H1 (cell line): ENCODE measurements around the gene PLEK.

ENCODE experiments used
- EZH2 ChIP-seq: fragments of 200-600 bp; sonication (generic); IDR thresholded peaks from 2 replicates; pipeline ENCODE4 v1.7.1; 2012; ENCODE audit warnings: low read depth, mild to moderate bottlenecking, moderate library complexity, low read length, inconsistent platforms; ENCODE audit not compliant: severe bottlenecking
- PHF8 ChIP-seq: fragments of 200-600 bp; sonication (generic); conservative IDR thresholded peaks from 2 replicates; pipeline ENCODE4 v1.7.1; 2012; ENCODE audit warnings: low read depth, mild to moderate bottlenecking, inconsistent platforms, low read length, moderate library complexity
- POLR2A ChIP-seq, 2 experiments: IDR thresholded peaks; 1 replicate in 1 of 2; 2 replicates in 1 of 2; pipeline ENCODE4 v1.6.1; 2011; ENCODE audit warnings: low read depth in 2 of 2, low read length in 2 of 2, mild to moderate bottlenecking in 2 of 2; ENCODE audit errors: control extremely low read depth in 1 of 2
- SRF ChIP-seq: IDR thresholded peaks from 2 replicates; pipeline ENCODE4 v1.6.1; 2011; ENCODE audit warnings: mild to moderate bottlenecking, low read depth, low read length, moderate library complexity
- TF ChIP-seq, protein P1 (sequence below): IDR thresholded peaks from 2 replicates; pipeline ENCODE4 v1.6.1; 2011; ENCODE audit warnings: low read length, improper control_type of control experiment

DNA sequence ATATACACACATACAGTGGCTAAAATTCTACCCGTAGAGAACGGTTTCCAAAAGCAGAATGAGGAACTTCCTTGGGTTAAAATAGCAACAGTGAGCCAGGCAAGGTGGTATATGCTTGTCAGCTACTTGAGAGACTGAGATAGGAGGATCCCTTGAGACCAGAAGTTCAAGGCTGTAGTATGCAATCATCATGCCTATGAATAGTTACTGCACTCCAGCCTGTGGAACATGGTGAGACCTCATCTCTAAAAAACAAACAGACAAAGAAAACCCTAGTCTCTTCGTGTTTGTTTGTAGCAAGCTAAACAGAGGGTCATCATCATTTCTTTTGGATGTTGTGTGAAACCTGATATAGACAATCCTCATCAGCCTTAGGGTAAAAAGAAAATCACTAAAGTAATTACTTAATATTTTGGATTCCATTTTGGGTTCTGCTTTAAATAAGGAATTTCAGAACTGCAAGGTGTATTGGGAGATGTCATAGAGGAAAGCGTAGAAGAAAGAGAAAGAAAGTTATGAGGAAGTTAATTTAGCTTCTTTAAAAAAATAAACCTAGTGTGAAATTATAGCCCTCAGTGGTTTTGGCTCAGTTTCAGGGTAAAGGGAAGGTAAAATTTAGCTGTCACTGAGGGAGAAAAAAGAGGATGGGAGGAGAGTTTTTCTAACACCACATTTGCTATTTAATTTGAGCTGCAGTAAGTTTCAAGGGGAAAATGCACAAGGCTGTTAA is 46.5 kb downstream of the PLEK start:
- TF ChIP-seq PHF8 (no peak), POLR2A (IDR thresholded peaks at IDR 0.05; ENCODE audit: control extremely low read depth in 1 of 2, low read depth in 2 of 2, low read length in 2 of 2) (no peak), SRF (no peak), EZH2 (no peak)
- TF ChIP-seq, protein P1, sequence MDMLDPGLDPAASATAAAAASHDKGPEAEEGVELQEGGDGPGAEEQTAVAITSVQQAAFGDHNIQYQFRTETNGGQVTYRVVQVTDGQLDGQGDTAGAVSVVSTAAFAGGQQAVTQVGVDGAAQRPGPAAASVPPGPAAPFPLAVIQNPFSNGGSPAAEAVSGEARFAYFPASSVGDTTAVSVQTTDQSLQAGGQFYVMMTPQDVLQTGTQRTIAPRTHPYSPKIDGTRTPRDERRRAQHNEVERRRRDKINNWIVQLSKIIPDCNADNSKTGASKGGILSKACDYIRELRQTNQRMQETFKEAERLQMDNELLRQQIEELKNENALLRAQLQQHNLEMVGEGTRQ: no peak
